ENCODE results near the gene SPSB4. TPM values are rescaled to one million over a fixed set of nuclear protein-coding genes. Genes with fewer than 3 reads are reported as not detected.

SPSB4 gene
- total and polyA plus RNA-seq, 2 of the 13 experiments (the other 11 are each of a cell fraction or from before 2014, with no cell fraction given) = not detected

DNA sequence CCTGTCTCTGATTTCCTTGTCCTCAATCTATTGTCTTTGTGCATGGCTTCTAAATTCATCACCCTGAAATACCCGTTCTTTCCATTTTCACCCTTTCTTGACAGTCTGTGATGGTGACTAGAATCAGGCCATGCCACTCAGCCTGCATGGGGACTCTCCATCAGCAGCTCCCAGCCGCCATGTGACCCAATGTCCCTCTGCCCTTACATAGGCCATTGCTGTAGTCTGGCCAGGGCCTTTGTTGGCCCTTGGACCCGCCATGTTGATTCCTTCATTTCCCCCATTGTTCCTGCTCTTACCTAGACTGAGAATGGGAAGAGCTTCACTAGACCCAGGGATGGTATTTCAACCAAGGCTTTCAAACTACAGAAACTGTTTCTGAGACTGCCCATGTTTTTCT, 45.8 kb downstream of the SPSB4 start (continued):
- TF ChIP-seq PAWR (CRISPR knock-in tag; IDR thresholded peaks at IDR 0.05; ENCODE audit: borderline replicate concordance) (no peak), ZNF644 (CRISPR knock-in tag; IDR thresholded peaks at IDR 0.05; ENCODE audit: low read depth) (no peak), ZNF878 (CRISPR knock-in tag; IDR thresholded peaks at IDR 0.05) (no peak), ZNF547 (CRISPR knock-in tag; IDR thresholded peaks at IDR 0.05) (no peak), ZNF33A (CRISPR knock-in tag; IDR thresholded peaks at IDR 0.05; ENCODE audit: borderline replicate concordance) (no peak), ZNF660 (CRISPR knock-in tag; IDR thresholded peaks at IDR 0.05; ENCODE audit: borderline replicate concordance, low read depth) (no peak)
- TF ChIP-seq, protein P1, sequence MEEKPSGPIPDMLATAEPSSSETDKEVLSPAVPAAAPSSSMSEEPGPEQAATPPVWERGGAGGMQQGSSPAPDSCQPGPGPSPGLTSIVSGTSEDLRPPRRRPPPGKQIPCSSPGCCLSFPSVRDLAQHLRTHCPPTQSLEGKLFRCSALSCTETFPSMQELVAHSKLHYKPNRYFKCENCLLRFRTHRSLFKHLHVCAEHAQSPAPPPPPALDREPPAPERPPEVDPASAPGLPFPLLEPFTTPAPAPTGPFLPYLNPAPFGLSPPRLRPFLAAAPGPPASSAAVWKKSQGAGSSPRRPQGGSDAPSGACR (CRISPR knock-in tag; IDR thresholded peaks at IDR 0.05) = no peak
- TF ChIP-seq, protein P2, sequence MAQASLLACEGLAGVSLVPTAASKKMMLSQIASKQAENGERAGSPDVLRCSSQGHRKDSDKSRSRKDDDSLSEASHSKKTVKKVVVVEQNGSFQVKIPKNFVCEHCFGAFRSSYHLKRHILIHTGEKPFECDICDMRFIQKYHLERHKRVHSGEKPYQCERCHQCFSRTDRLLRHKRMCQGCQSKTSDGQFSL (CRISPR knock-in tag; IDR thresholded peaks at IDR 0.05) = no peak
- TF ChIP-seq, protein P3, sequence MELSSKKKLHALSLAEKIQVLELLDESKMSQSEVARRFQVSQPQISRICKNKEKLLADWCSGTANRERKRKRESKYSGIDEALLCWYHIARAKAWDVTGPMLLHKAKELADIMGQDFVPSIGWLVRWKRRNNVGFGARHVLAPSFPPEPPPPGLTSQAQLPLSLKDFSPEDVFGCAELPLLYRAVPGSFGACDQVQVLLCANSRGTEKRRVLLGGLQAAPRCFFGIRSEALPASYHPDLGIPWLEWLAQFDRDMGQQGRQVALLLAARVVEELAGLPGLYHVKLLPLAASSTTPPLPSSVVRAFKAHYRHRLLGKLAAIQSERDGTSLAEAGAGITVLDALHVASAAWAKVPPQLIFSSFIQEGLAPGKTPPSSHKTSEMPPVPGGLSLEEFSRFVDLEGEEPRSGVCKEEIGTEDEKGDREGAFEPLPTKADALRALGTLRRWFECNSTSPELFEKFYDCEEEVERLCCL (CRISPR knock-in tag; IDR thresholded peaks at IDR 0.05; ENCODE audit: borderline replicate concordance) = no peak

DNA sequence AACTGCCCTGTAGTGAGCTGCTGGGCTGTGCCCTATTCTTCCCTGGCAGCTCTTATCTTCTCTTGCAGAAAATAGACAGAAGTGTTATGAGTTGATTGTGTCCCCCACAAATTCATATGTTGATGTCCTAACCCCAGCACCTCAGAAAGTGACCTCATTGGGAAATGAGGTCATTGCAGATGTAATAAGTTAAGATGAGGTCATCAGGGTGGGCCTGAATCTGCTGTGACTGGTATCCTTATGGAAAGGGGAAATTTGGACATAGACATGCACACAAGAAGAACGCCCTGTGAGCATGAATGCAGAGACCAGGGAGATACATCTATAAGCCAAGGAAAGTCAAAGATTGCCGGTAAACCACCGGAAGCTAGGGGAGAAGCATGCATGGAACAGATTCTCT, 49.0 kb downstream of the SPSB4 start:
- DNase-seq (ENCODE audit: low spot score) (no peak), FAIRE-seq (no peak), ATAC-seq (no peak)
- no peak overlapping the region for H3K27ac ChIP-seq (ENCODE audit: extremely low read length, insufficient read depth, low read length)
- no TSS peak for BruUV-seq (replicated peaks)
- ChIA-PET POLR2A (no interaction called here), CTCF (ENCODE audit: low intra/inter-chr PET ratio, low total read pairs) (no interaction called here)
- H2AFZ ChIP-seq (ENCODE audit: low read length) = no peak overlapping the region
- intact Hi-C loops (cut with micrococcal nuclease; ENCODE audit: unreplicated experiment) = no loop called here
- TF ChIP-seq ATF7 (IDR thresholded peaks at IDR 0.05) (peak; percentile 92), ATF7 (CRISPR knock-in tag; IDR thresholded peaks at IDR 0.05) (no peak), CREB1 (IDR thresholded peaks at IDR 0.05) (peak; percentile 41), CREB1 (CRISPR knock-in tag; IDR thresholded peaks at IDR 0.05) (no peak), ELF4 (CRISPR knock-in tag; IDR thresholded peaks at IDR 0.05; ENCODE audit: borderline replicate concordance) (no peak)
- no peaks in the 10 kb centered on the region for H3K79me2 ChIP-seq (ENCODE audit: insufficient read depth, low read length)
- WGBS (ENCODE audit: low lambda C conversion rate) = 66% methylated on average over 3 of the region's 3 CpGs
- in situ Hi-C loops (cut with HindIII; ENCODE audit: extremely low pct_ligation_motif_present, low pct_unique_long_range_greater_than_20kb) = loop anchor here (10.0 kb wide), 2 partner anchors 95 to 205 kb away; no protein-coding TSS in a partner anchor
- H3K9ac ChIP-seq (ENCODE audit: insufficient read depth, low read depth, low read length) = no peak overlapping the region
- H4K20me1 ChIP-seq (ENCODE audit: insufficient read depth, low read length) = no peaks in the 10 kb centered on the region
- H3K4me1 ChIP-seq (ENCODE audit: insufficient read depth, low read length) = 0 out of 2 replicates have a peak, but pooled peaks cover 8% of the 10 kb centered on the region
- H3K36me3 ChIP-seq (replicated peaks in 1 of 2; ENCODE audit: control insufficient read depth in 1 of 2, insufficient read depth in 2 of 2, low read length in 2 of 2) = no peaks in the 10 kb centered on the region
- no peaks in the 10 kb centered on the region; a peak in 1 of 5 replicates for H3K27me3 ChIP-seq (ENCODE audit: control insufficient read depth in 1 of 2, insufficient read depth in 2 of 2, low read length in 2 of 2)
- H3K9me3 ChIP-seq (ENCODE audit: low read length) = no peaks in the 10 kb centered on the region
- H3K4me2 ChIP-seq (ENCODE audit: low read depth, low read length) = no peak overlapping the region
- H3K4me3 ChIP-seq (replicated peaks in 1 of 3; ENCODE audit: insufficient read depth in 1 of 3, low read depth in 2 of 3, low read length in 3 of 3) = no peak overlapping the region
